Measurements from ENCODE around the gene KDM2A. TPM values are rescaled to one million over a fixed set of nuclear protein-coding genes. Genes with fewer than 3 reads are reported as not detected.

The KDM2A gene
- total RNA-seq, 1 donor from 2014 or later = 70.4 TPM

- H3K27ac Mint-ChIP-seq (ENCODE audit: unreplicated experiment) = peak overlapping the region; percentile 88
- no peak overlapping the region for H3K27ac ChIP-seq (ENCODE audit: low read depth, low read length)
- DNase-seq (ENCODE audit: low read depth) = no peak
- H3K36me3 Mint-ChIP-seq (ENCODE audit: low read depth, unreplicated experiment) = peaks cover 4% of the 10 kb centered on the region
- H3K4me2 ChIP-seq (ENCODE audit: low read length) = no peak overlapping the region
- no peaks in the 10 kb centered on the region for H3K27me3 ChIP-seq (ENCODE audit: insufficient read depth, low read length)
- no peak for FAIRE-seq
- H3K9me3 ChIP-seq (ENCODE audit: insufficient read depth, low read depth, low read length) = no peaks in the 10 kb centered on the region
- H3K27me3 Mint-ChIP-seq (ENCODE audit: low read depth, unreplicated experiment) = no peaks in the 10 kb centered on the region
- H4K20me1 ChIP-seq (ENCODE audit: insufficient read depth, low read length) = peaks cover 81% of the 10 kb centered on the region
- no peak overlapping the region for H3K9ac ChIP-seq (ENCODE audit: low read length)
- H3K4me1 Mint-ChIP-seq (ENCODE audit: low read depth, unreplicated experiment) = peaks cover 17% of the 10 kb centered on the region
- no peak overlapping the region for H3K4me3 ChIP-seq (ENCODE audit: insufficient read depth, low read depth, low read length)
- no peak overlapping the region for H3K4me3 Mint-ChIP-seq (ENCODE audit: unreplicated experiment)
- H3K36me3 ChIP-seq (ENCODE audit: insufficient read depth, low read length) = no peaks in the 10 kb centered on the region
- no peaks in the 10 kb centered on the region for H3K9me3 Mint-ChIP-seq (ENCODE audit: unreplicated experiment)
- H3K79me2 ChIP-seq (ENCODE audit: insufficient read depth, low read length) = peaks cover 85% of the 10 kb centered on the region
- no peak overlapping the region for H2AFZ ChIP-seq (ENCODE audit: low read depth, low read length)
- TF ChIP-seq EZH2 (IDR thresholded peaks at IDR 0.05; ENCODE audit: insufficient read depth, low read length) (no peak), CTCF (IDR thresholded peaks at IDR 0.05; ENCODE audit: insufficient read depth, low read depth, low read length) (no peak)
- peaks cover 8% of the 10 kb centered on the region for H3K4me1 ChIP-seq (ENCODE audit: insufficient read depth, low read length)
These were observed 55.2 kb downstream of the KDM2A start for GRCh38 chr11:67174311-67174710.

- Mint-ChIP-seq H3K27ac (ENCODE audit: unreplicated experiment) (peak overlapping the region; percentile 66), H3K27me3 (ENCODE audit: low read depth, unreplicated experiment) (no peaks in the 10 kb centered on the region), H3K9me3 (ENCODE audit: unreplicated experiment) (no peaks in the 10 kb centered on the region), H3K4me1 (ENCODE audit: low read depth, unreplicated experiment) (peaks cover 20% of the 10 kb centered on the region), H3K36me3 (ENCODE audit: low read depth, unreplicated experiment) (peaks cover 4% of the 10 kb centered on the region), H3K4me3 (ENCODE audit: unreplicated experiment) (no peak overlapping the region)
- peaks cover 65% of the 10 kb centered on the region for H3K79me2 ChIP-seq (ENCODE audit: insufficient read depth, low read length)
- FAIRE-seq = no peak
- peaks cover 69% of the 10 kb centered on the region for H4K20me1 ChIP-seq (ENCODE audit: insufficient read depth, low read length)
- no peak for TF ChIP-seq CTCF (IDR thresholded peaks at IDR 0.05; ENCODE audit: insufficient read depth, low read depth, low read length)
- no peak for TF ChIP-seq EZH2 (IDR thresholded peaks at IDR 0.05; ENCODE audit: insufficient read depth, low read length)
- H3K4me1 ChIP-seq (ENCODE audit: insufficient read depth, low read length) = peaks cover 8% of the 10 kb centered on the region
- no peak overlapping the region for H3K9ac ChIP-seq (ENCODE audit: low read length)
- no peak overlapping the region for H3K27ac ChIP-seq (ENCODE audit: low read depth, low read length)
- H3K4me3 ChIP-seq (ENCODE audit: insufficient read depth, low read depth, low read length) = no peak overlapping the region
- H2AFZ ChIP-seq (ENCODE audit: low read depth, low read length) = no peak overlapping the region
- no peak overlapping the region for H3K4me2 ChIP-seq (ENCODE audit: low read length)
- DNase-seq (ENCODE audit: low read depth) = no peak
- H3K27me3 ChIP-seq (ENCODE audit: insufficient read depth, low read length) = no peaks in the 10 kb centered on the region
- H3K9me3 ChIP-seq (ENCODE audit: insufficient read depth, low read depth, low read length) = no peaks in the 10 kb centered on the region
- peaks cover 11% of the 10 kb centered on the region for H3K36me3 ChIP-seq (ENCODE audit: insufficient read depth, low read length)
These were observed 58.6 kb downstream of the KDM2A start for GRCh38 chr11:67177399-67178281.

- no peak overlapping the region for H3K4me3 ChIP-seq (ENCODE audit: insufficient read depth, low read depth, low read length)
- H3K4me1 ChIP-seq (ENCODE audit: insufficient read depth, low read length) = peaks cover 8% of the 10 kb centered on the region
- H3K9ac ChIP-seq (ENCODE audit: low read length) = no peak overlapping the region
- H2AFZ ChIP-seq (ENCODE audit: low read depth, low read length) = no peak overlapping the region
- no peaks in the 10 kb centered on the region for H3K27me3 ChIP-seq (ENCODE audit: insufficient read depth, low read length)
- no peaks in the 10 kb centered on the region for H3K9me3 ChIP-seq (ENCODE audit: insufficient read depth, low read depth, low read length)
- no peak overlapping the region for H3K4me2 ChIP-seq (ENCODE audit: low read length)
- FAIRE-seq = no peak
- no peak overlapping the region for H3K27ac ChIP-seq (ENCODE audit: low read depth, low read length)
- H3K9me3 Mint-ChIP-seq (ENCODE audit: unreplicated experiment) = no peaks in the 10 kb centered on the region
- peaks cover 6% of the 10 kb centered on the region for H3K36me3 Mint-ChIP-seq (ENCODE audit: low read depth, unreplicated experiment)
- H3K79me2 ChIP-seq (ENCODE audit: insufficient read depth, low read length) = peaks cover 58% of the 10 kb centered on the region
- H3K4me1 Mint-ChIP-seq (ENCODE audit: low read depth, unreplicated experiment) = peaks cover 20% of the 10 kb centered on the region
- peak overlapping the region; percentile 66 for H3K27ac Mint-ChIP-seq (ENCODE audit: unreplicated experiment)
- peaks cover 64% of the 10 kb centered on the region for H4K20me1 ChIP-seq (ENCODE audit: insufficient read depth, low read length)
- no peak overlapping the region for H3K4me3 Mint-ChIP-seq (ENCODE audit: unreplicated experiment)
- H3K27me3 Mint-ChIP-seq (ENCODE audit: low read depth, unreplicated experiment) = no peaks in the 10 kb centered on the region
- H3K36me3 ChIP-seq (ENCODE audit: insufficient read depth, low read length) = peaks cover 15% of the 10 kb centered on the region
- DNase-seq (ENCODE audit: low read depth) = peak; percentile 40
- TF ChIP-seq CTCF (IDR thresholded peaks at IDR 0.05; ENCODE audit: insufficient read depth, low read depth, low read length) = no peak
These were observed 59.4 kb downstream of the KDM2A start for GRCh38 chr11:67178421-67178820.

Data from astrocyte (in vitro differentiated cells and primary cell).